ENCODE data around the gene ARMC7. TPM values are rescaled to one million over a fixed set of nuclear protein-coding genes. Genes with fewer than 3 reads are reported as not detected.

ARMC7 gene
- total and polyA plus RNA-seq, 2 of the 4 experiments (the other 2 are of a cell fraction), result 1.8 to 6.9 TPM

DNA sequence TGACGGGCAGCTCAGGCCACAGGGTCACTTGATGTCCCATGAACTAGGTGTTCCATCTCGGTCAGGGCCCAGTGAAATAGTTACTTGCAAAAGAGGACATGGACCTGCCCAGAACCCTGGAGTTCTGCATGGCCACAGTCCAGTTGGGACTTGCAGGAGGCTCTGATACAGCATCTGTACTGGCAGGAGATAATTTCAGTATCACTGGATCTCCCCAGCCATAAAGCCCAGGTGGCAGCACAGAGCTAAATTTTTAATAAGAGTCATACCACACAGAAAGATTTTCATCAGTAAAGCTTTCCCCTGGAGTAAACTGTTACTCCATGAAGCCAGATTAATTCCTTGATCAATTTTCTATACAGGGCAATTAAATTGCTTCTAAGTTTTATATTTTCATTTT lies 40.0 kb upstream of the ARMC7 start:
- no peak overlapping the region for H4K5ac ChIP-seq (ENCODE audit: low read depth, low read length)
- H3K4me3 ChIP-seq (ENCODE audit: insufficient read depth, low read depth, low read length), result no peak overlapping the region
- H2BK20ac ChIP-seq (ENCODE audit: low read depth, low read length), result no peak overlapping the region
- dilution Hi-C loops (cut with HindIII; ENCODE audit: low sequenced_read_pairs, unreplicated experiment), result no loop called here
- 64% methylated on average over 2 of the region's 2 CpGs; no CpG with 5 or more reads in 1 of the 2 experiments for WGBS, 2 experiments (ENCODE audit: extremely low coverage in 2 of 2, insufficient read length in 1 of 2)
- no peak overlapping the region for H3K9ac ChIP-seq (ENCODE audit: low read depth, low read length)
- no peak overlapping the region for H3K4me2 ChIP-seq (ENCODE audit: low read depth, low read length)
- H3K79me1 ChIP-seq (ENCODE audit: low read depth in 1 of 2, low read length in 2 of 2), result no peaks in the 10 kb centered on the region
- no peak overlapping the region for H2BK120ac ChIP-seq (ENCODE audit: low read depth, low read length)
- TF ChIP-seq, protein P1, sequence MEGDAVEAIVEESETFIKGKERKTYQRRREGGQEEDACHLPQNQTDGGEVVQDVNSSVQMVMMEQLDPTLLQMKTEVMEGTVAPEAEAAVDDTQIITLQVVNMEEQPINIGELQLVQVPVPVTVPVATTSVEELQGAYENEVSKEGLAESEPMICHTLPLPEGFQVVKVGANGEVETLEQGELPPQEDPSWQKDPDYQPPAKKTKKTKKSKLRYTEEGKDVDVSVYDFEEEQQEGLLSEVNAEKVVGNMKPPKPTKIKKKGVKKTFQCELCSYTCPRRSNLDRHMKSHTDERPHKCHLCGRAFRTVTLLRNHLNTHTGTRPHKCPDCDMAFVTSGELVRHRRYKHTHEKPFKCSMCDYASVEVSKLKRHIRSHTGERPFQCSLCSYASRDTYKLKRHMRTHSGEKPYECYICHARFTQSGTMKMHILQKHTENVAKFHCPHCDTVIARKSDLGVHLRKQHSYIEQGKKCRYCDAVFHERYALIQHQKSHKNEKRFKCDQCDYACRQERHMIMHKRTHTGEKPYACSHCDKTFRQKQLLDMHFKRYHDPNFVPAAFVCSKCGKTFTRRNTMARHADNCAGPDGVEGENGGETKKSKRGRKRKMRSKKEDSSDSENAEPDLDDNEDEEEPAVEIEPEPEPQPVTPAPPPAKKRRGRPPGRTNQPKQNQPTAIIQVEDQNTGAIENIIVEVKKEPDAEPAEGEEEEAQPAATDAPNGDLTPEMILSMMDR (conservative IDR thresholded peaks at IDR 0.05; ENCODE audit: low read depth, low read length), result peak; percentile 53
- no peak for TF ChIP-seq CHD1 (IDR thresholded peaks at IDR 0.05; ENCODE audit: low read depth, low read length)
- no peak for TF ChIP-seq MAZ (IDR thresholded peaks at IDR 0.05; ENCODE audit: borderline replicate concordance, low read depth, low read length)
- TF ChIP-seq RAD21 (IDR thresholded peaks at IDR 0.05; ENCODE audit: low read length), result peak; percentile 54
- TF ChIP-seq SMC3 (IDR thresholded peaks at IDR 0.05; ENCODE audit: low read depth, low read length), result peak; percentile 44
- no peak for TF ChIP-seq MAFK (IDR thresholded peaks at IDR 0.05; ENCODE audit: low read depth, low read length)
- in situ Hi-C loops (cut with MboI; ENCODE audit: low sequenced_read_pairs), result loop anchor here (10.0 to 25.0 kb wide), 2 partner anchors 135 to 343 kb away; partner anchors contain the start of genes GRB2 and NUP85
- no peak overlapping the region for H3K56ac ChIP-seq (ENCODE audit: extremely low read depth, insufficient read depth, low read length)
- no peak overlapping the region for H3K23ac ChIP-seq (ENCODE audit: low read depth, low read length)
- H3K4ac ChIP-seq (ENCODE audit: low read depth, low read length), result no peak overlapping the region
- no peak overlapping the region for H3K14ac ChIP-seq (replicated peaks; ENCODE audit: low read depth, low read length)
- peaks cover 6% of the 10 kb centered on the region; the same call in 1 of the 2 replicates for H3K36me3 ChIP-seq (ENCODE audit: control insufficient read depth, insufficient read depth, low read length)
- H3K9me1 ChIP-seq (ENCODE audit: insufficient read depth, low read length), result 0 out of 2 replicates have a peak, but pooled peaks cover 3% of the 10 kb centered on the region
- intact Hi-C loops (cut with micrococcal nuclease), result loop anchor here (5.0 to 10.0 kb wide), 2 partner anchors 38 to 135 kb away; partner anchors contain the start of genes ARMC7 and NUP85
- H4K8ac ChIP-seq (ENCODE audit: low read depth in 2 of 2, low read length in 2 of 2), result no peak overlapping the region
- peak; percentile 85 for ATAC-seq (ENCODE audit: low read depth)
- no peaks in the 10 kb centered on the region for H3K4me1 ChIP-seq (ENCODE audit: control insufficient read depth, insufficient read depth, low read length)
- no peak for DNase-seq
- no peaks in the 10 kb centered on the region for H4K20me1 ChIP-seq (ENCODE audit: insufficient read depth, low read length)
- CTCF ChIA-PET, result interaction anchor here (0.7 to 1.9 kb wide), 5 partner anchors 10 to 132 kb away, joined by 3 to 9 read pairs (median 7); no protein-coding TSS in a partner anchor
- no peaks in the 10 kb centered on the region for H3K27me3 ChIP-seq (ENCODE audit: control insufficient read depth, insufficient read depth, low read length)
- no peak overlapping the region for H3K18ac ChIP-seq (ENCODE audit: low read depth, low read length)
- H2AK5ac ChIP-seq (ENCODE audit: low read depth, low read length), result no peak overlapping the region
- H2AFZ ChIP-seq (replicated peaks; ENCODE audit: low read length, poor library complexity), result peak overlapping the region; percentile 75
- no peak overlapping the region for H3K27ac ChIP-seq (ENCODE audit: insufficient read depth, low read length)
- POLR2A ChIA-PET (ENCODE audit: unreplicated experiment), result no interaction called here
- no peak overlapping the region for H2BK5ac ChIP-seq (ENCODE audit: low read depth, low read length, poor library complexity, severe bottlenecking)
- no TSS peak for BruUV-seq (replicated peaks)
- H4K91ac ChIP-seq (ENCODE audit: insufficient read depth, low read depth, low read length), result no peak overlapping the region
- H2BK15ac ChIP-seq (ENCODE audit: low read depth, low read length), result no peak overlapping the region
- H3K9me3 ChIP-seq (ENCODE audit: control insufficient read depth, insufficient read depth, low read length), result no peaks in the 10 kb centered on the region
- peak overlapping the region; percentile 72 for H2AK9ac ChIP-seq (replicated peaks; ENCODE audit: low read depth, low read length, poor library complexity)
